ENCODE measurements around the gene LRRC75B.

DNA sequence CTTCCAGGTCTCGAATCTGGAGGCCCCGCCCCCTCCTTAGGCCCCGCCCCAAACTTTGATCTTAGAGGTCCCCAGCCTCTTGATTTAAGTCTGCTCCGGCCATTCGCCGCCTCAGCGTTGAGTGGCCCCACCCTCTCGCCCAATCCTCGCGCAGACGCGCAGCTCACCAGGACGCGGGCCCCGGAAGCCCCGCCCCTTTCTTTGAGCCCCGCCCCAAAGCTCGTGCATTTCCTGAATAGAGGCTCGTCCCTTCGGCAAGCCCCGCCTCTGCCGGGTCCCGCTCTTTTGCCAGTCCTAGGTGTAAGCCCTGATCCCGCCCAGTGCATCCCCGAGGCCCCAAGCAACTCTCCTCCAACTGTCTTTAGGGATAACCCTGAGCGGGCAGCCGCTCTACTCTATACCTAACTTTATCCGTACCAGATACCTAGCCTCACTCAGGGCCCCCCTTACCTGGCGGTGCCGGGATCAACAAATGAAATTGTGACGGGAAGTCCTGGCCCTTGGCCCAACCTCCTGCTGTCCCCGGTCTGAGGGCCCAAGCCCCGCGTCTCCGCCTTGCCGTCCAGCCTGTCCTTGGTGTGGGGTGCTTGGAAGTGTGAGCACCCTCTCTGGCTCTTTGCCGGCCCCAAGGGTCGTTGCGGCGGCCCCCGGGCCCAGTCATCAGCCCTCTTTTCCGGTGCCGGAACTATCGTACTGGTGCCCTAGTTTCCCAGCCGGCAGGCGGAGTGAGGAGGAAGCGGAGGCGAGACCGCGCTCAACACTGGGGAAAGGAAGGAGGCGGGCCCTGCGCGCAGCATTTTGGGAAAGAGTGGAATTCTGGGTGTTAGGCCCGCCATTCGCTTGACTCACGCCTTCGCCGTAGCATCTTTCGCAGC is 37.5 kb downstream of the LRRC75B start, which contains the start of gene SNRPD3:
- TF ChIP-seq, protein P1, sequence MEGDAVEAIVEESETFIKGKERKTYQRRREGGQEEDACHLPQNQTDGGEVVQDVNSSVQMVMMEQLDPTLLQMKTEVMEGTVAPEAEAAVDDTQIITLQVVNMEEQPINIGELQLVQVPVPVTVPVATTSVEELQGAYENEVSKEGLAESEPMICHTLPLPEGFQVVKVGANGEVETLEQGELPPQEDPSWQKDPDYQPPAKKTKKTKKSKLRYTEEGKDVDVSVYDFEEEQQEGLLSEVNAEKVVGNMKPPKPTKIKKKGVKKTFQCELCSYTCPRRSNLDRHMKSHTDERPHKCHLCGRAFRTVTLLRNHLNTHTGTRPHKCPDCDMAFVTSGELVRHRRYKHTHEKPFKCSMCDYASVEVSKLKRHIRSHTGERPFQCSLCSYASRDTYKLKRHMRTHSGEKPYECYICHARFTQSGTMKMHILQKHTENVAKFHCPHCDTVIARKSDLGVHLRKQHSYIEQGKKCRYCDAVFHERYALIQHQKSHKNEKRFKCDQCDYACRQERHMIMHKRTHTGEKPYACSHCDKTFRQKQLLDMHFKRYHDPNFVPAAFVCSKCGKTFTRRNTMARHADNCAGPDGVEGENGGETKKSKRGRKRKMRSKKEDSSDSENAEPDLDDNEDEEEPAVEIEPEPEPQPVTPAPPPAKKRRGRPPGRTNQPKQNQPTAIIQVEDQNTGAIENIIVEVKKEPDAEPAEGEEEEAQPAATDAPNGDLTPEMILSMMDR (conservative IDR thresholded peaks at IDR 0.05): no peak; the same call in 1 of the 2 replicates
- no peak for TF ChIP-seq EZH2 (IDR thresholded peaks at IDR 0.05; ENCODE audit: low read depth)
